Mucosa of descending colon (tissue), 3 donors: ENCODE measurements around the gene NFS1. TPM values are rescaled to one million over a fixed set of nuclear protein-coding genes. Genes with fewer than 3 reads are reported as not detected.
A peak's percentile ranks its signal among the peaks of the same experiment; 100 is the strongest.

Experiments used
- ATAC-seq: fragments of 200-7000 bp; cut with Tn5 transposase; one replicate; pipeline ENCODE4 v1.9.1; 2020; ENCODE audit warnings: mild to moderate bottlenecking, moderate library complexity
- DNase-seq, 3 donors: peaks; one replicate each; pipeline ENCODE4 v3.0.0-alpha.2; 2020
- H3K36me3 ChIP-seq: fragments of 200-600 bp; one replicate; pipeline ENCODE4 v1.8.0; 2021; ENCODE audit warnings: low read depth, mild to moderate bottlenecking
- H3K4me1 ChIP-seq: fragments of 200-600 bp; one replicate; pipeline ENCODE4 v1.8.0; 2021; ENCODE audit warnings: low read depth, mild to moderate bottlenecking
- H3K4me3 ChIP-seq: fragments of 200-600 bp; one replicate; pipeline ENCODE4 v1.8.0; 2021; ENCODE audit warnings: mild to moderate bottlenecking
- H3K9me3 ChIP-seq: fragments of 200-600 bp; one replicate; pipeline ENCODE4 v1.8.0; 2021; ENCODE audit warnings: mild to moderate bottlenecking
- CTCF ChIP-seq: fragments of 200-600 bp; IDR thresholded peaks from one replicate; pipeline ENCODE4 v1.8.0; 2022; ENCODE audit warnings: antibody characterized with exemption, mild to moderate bottlenecking
- intact Hi-C, 2 donors: fragments of 100-400 bp; cut with DNase I in 1 of 2; cut with micrococcal nuclease in 1 of 2; formaldehyde crosslinking; loops; one replicate each; pipeline versions ENCODE4 v1.11.0 to v1.11.1; 2022; cut with DNase I, micrococcal nuclease
- total RNA-seq, 3 donors: library from RNA; stranded (reverse); fragmentation: NEBNext Ultra II Directional in 2 of 3; extraction: Animal tissue kit (Norgen Biotek cat#: 25700) in 2 of 3; gene quantifications; one replicate each; pipeline versions ENCODE4 v1.2.1 to v1.2.4, GENCODE V29; 2021 to 2023
- donor health status: DM: no; HTN: no; CAD: no; lungs with moderate emphysema.
- donor health status: DM: no; HTN: no; CAD: no.
- donor health status: DM: no; HTN: yes; CAD: no.

Gene NFS1
- total RNA-seq, 3 donors from 2014 or later, result 31.2 to 42.8 (median 32.1) TPM

GRCh38 chr20:35741892-35742740, 43.0 kb upstream of the NFS1 start, which contains the start of gene RBM39:
TSS of gene RBM39 (minus strand) at chr20:35742260. CDS start at chr20:35740874, 1,386 bp downstream.
- Histone ChIP-seq H3K36me3 (peaks cover 17% of the 10 kb centered on the region), H3K4me1 (peaks cover 20% of the 10 kb centered on the region), H3K4me3 (peak within 1 kb of the TSS; percentile 87), H3K9me3 (no peaks in the 10 kb centered on the region)
- DNase-seq, result peak; percentile 99 to 100 (median 99)
- TF ChIP-seq CTCF, result peak; percentile 32
- ATAC-seq, result peak; percentile 93
- intact Hi-C loops, result no loop called here

GRCh38 chr20:35739294-35740163, 40.4 kb upstream of the NFS1 start:
- no peak for DNase-seq
- H3K9me3 ChIP-seq, result no peaks in the 10 kb centered on the region
- intact Hi-C loops, result no loop called here
- no peak for TF ChIP-seq CTCF
- no peak for ATAC-seq
- no peak overlapping the region for H3K4me3 ChIP-seq
- H3K4me1 ChIP-seq, result peaks cover 41% of the 10 kb centered on the region
- peaks cover 23% of the 10 kb centered on the region for H3K36me3 ChIP-seq

- Histone ChIP-seq H3K4me3 (no peak overlapping the region), H3K4me1 (peaks cover 48% of the 10 kb centered on the region), H3K9me3 (no peaks in the 10 kb centered on the region), H3K36me3 (peaks cover 23% of the 10 kb centered on the region)
- no peak for TF ChIP-seq CTCF
- intact Hi-C loops, result no loop called here
- DNase-seq (no peak), ATAC-seq (no peak)
Measured at GRCh38 chr20:35738410-35739179, 39.4 kb upstream of the NFS1 start.

GRCh38 chr20:35737865-35738333, 38.7 kb upstream of the NFS1 start:
- Histone ChIP-seq H3K4me1 (peaks cover 48% of the 10 kb centered on the region), H3K36me3 (peaks cover 23% of the 10 kb centered on the region), H3K4me3 (no peak overlapping the region), H3K9me3 (no peaks in the 10 kb centered on the region)
- intact Hi-C loops, result no loop called here
- no peak for TF ChIP-seq CTCF
- ATAC-seq (no peak), DNase-seq (no peak)

GRCh38 chr20:35735826-35736470, 36.8 kb upstream of the NFS1 start:
- H3K36me3 ChIP-seq, result peaks cover 24% of the 10 kb centered on the region
- ATAC-seq (no peak), DNase-seq (no peak)
- no peak overlapping the region for H3K4me3 ChIP-seq
- no peaks in the 10 kb centered on the region for H3K9me3 ChIP-seq
- intact Hi-C loops, result no loop called here
- H3K4me1 ChIP-seq, result peaks cover 52% of the 10 kb centered on the region
- TF ChIP-seq CTCF, result no peak
